Measurements from ENCODE around the gene TRIM8. TPM values are rescaled to one million over a fixed set of nuclear protein-coding genes. Genes with fewer than 3 reads are reported as not detected.

Gene TRIM8
- total RNA-seq = 141 and 150 TPM in 2 replicates

GRCh38 chr10:102644066-102644645 is at the start of gene TRIM8:
TSS of gene TRIM8 (plus strand) at chr10:102644479. CDS start at chr10:102644618, 139 bp downstream.

Other genes with a start within 250 kb of the TRIM8 start
- gene NFKB2, start 248.8 kb upstream of the TRIM8 start, total RNA-seq = 38.9 and 42.8 TPM in 2 replicates
- gene PSD, start 225.7 kb upstream of the TRIM8 start, total RNA-seq = not detected in 2 replicates
- gene FBXL15, start 223.6 kb upstream of the TRIM8 start, total RNA-seq = 10.4 and 12.7 TPM in 2 replicates
- 57.9 and 74.5 TPM in 2 replicates for gene CUEDC2, start 211.9 kb upstream of the TRIM8 start, total RNA-seq
- gene C10orf95, start 192.9 kb upstream of the TRIM8 start, total RNA-seq = not detected in 2 replicates
- gene ACTR1A, start 141.8 kb upstream of the TRIM8 start, total RNA-seq = 198 and 213 TPM in 2 replicates
- 5.1 and 7.0 TPM in 2 replicates for gene SUFU, start 140.5 kb upstream of the TRIM8 start, total RNA-seq
- 4.0 and 5.1 TPM in 2 replicates for gene ARL3, start 69.9 kb downstream of the TRIM8 start, total RNA-seq
- gene SFXN2, start 70.2 kb downstream of the TRIM8 start, total RNA-seq = 2.1 and 3.5 TPM in 2 replicates
- gene WBP1L, start 99.5 kb downstream of the TRIM8 start, total RNA-seq = 41.6 and 48.0 TPM in 2 replicates
- not detected in 2 replicates for gene CYP17A1, start 192.9 kb downstream of the TRIM8 start, total RNA-seq
- 20.1 and 30.0 TPM in 2 replicates for gene BORCS7, start 209.8 kb downstream of the TRIM8 start, total RNA-seq
- gene AS3MT, start 225.0 kb downstream of the TRIM8 start, total RNA-seq = 1.1 and 2.3 TPM in 2 replicates